GM18508 (cell line): ENCODE measurements around the gene WDR37.
"Not testable (repeated sequence)": the region's sequence is repeated elsewhere in the genome, so short reads cannot be mapped to it uniquely, and the experiment has no call there.

Experiments used
- ATAC-seq: cut with Tn5 transposase; IDR thresholded peaks from one replicate; pipeline ENCODE4 v1.9.1; 2021; ENCODE audit warnings: moderate number of reproducible peaks; ENCODE audit not compliant: insufficient read depth, unreplicated experiment

The WDR37 gene

GRCh38 chr10:1147810-1148209 is 91.6 kb downstream of the WDR37 start:
- no peak for ATAC-seq

- ATAC-seq, result no peak
These were observed 92.8 kb downstream of the WDR37 start for GRCh38 chr10:1148855-1149605.

- no peak for ATAC-seq
These were observed 93.8 kb downstream of the WDR37 start for GRCh38 chr10:1149793-1150637.

GRCh38 chr10:1150638-1150955 is 94.4 kb downstream of the WDR37 start:
- no peak for ATAC-seq

- no peak for ATAC-seq
These were observed 95.2 kb downstream of the WDR37 start for GRCh38 chr10:1151076-1152033.

GRCh38 chr10:1152386-1153250 is 96.4 kb downstream of the WDR37 start:
- no peak for ATAC-seq

- ATAC-seq, result no peak
These were observed 97.1 kb downstream of the WDR37 start for GRCh38 chr10:1153251-1153763.

GRCh38 chr10:1153805-1154351 is 97.7 kb downstream of the WDR37 start:
- ATAC-seq, result no peak

- no peak for ATAC-seq
These were observed 98.5 kb downstream of the WDR37 start for GRCh38 chr10:1154531-1155295.

- ATAC-seq, result no peak
These were observed 99.8 kb downstream of the WDR37 start for GRCh38 chr10:1155791-1156615.

- no peak for ATAC-seq
These were observed 100.4 kb downstream of the WDR37 start for GRCh38 chr10:1156616-1156886.

- ATAC-seq, result no peak
These were observed 100.9 kb downstream of the WDR37 start for GRCh38 chr10:1156921-1157614.

GRCh38 chr10:1157615-1157933 is 101.4 kb downstream of the WDR37 start:
- no peak for ATAC-seq

GRCh38 chr10:1158066-1158465 is 101.9 kb downstream of the WDR37 start:
- ATAC-seq, result no peak

- ATAC-seq, result not testable (repeated sequence)
These were observed 102.4 kb downstream of the WDR37 start for GRCh38 chr10:1158536-1158935.

- ATAC-seq, result no peak
These were observed 103.2 kb downstream of the WDR37 start for GRCh38 chr10:1159131-1160061.
